ENCODE data around the gene KLRF2.

Gene KLRF2

GRCh38 chr12:9911708-9912107, 30.4 kb downstream of the KLRF2 start:
- no peak overlapping the region for H3K9ac ChIP-seq (ENCODE audit: low read length)
- peaks cover 36% of the 10 kb centered on the region for H3K9me3 ChIP-seq (ENCODE audit: control insufficient read depth, low read length)
- no peaks in the 10 kb centered on the region for H3K4me1 ChIP-seq (ENCODE audit: control insufficient read depth, insufficient read depth, low read length)
- H3K4me3 ChIP-seq (ENCODE audit: low read length), result no peak overlapping the region
- H3K27me3 ChIP-seq (replicated peaks; ENCODE audit: control insufficient read depth, insufficient read depth, low read length), result no peaks in the 10 kb centered on the region
- no peaks in the 10 kb centered on the region for H3K36me3 ChIP-seq (ENCODE audit: control insufficient read depth, insufficient read depth, low read length, severe bottlenecking)
- no peak for DNase-seq (ENCODE audit: low read depth)

- Histone ChIP-seq H3K9me3 (ENCODE audit: control insufficient read depth, low read length) (peaks cover 8% of the 10 kb centered on the region), H3K4me1 (ENCODE audit: control insufficient read depth, insufficient read depth, low read length) (no peaks in the 10 kb centered on the region), H3K36me3 (ENCODE audit: control insufficient read depth, insufficient read depth, low read length, severe bottlenecking) (no peaks in the 10 kb centered on the region), H3K9ac (ENCODE audit: low read length) (no peak overlapping the region), H3K27me3 (replicated peaks; ENCODE audit: control insufficient read depth, insufficient read depth, low read length) (no peaks in the 10 kb centered on the region), H3K4me3 (ENCODE audit: low read length) (no peak overlapping the region)
- DNase-seq (ENCODE audit: low read depth), result no peak
Observed at GRCh38 chr12:9919443-9919842, 38.2 kb downstream of the KLRF2 start.

DNA sequence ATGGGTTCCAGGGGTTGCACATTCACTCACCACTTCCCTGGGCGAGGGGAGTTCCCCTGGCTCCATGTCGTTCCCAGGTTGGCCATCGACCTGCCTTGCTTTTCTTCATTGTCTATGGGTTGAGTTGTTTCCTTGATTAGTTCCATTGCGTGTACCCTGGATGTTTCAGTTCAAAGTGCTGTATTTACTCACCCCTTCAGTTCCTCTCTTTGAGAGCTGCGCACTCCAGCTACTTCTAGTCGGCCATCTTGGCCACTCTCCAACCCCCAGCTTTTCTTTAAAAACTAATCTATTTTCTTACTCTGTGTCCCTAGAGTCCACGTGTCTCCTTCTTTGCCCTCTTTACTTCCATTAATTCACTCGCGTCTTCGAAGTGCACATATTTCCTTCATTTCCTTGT, 39.2 kb downstream of the KLRF2 start:
- no peak for DNase-seq (ENCODE audit: low read depth)
- H3K4me1 ChIP-seq (ENCODE audit: control insufficient read depth, insufficient read depth, low read length), result no peaks in the 10 kb centered on the region
- no peak overlapping the region for H3K4me3 ChIP-seq (ENCODE audit: low read length)
- H3K27me3 ChIP-seq (replicated peaks; ENCODE audit: control insufficient read depth, insufficient read depth, low read length), result no peaks in the 10 kb centered on the region
- H3K9me3 ChIP-seq (ENCODE audit: control insufficient read depth, low read length), result peaks cover 8% of the 10 kb centered on the region
- no peaks in the 10 kb centered on the region for H3K36me3 ChIP-seq (ENCODE audit: control insufficient read depth, insufficient read depth, low read length, severe bottlenecking)
- H3K9ac ChIP-seq (ENCODE audit: low read length), result no peak overlapping the region

DNA sequence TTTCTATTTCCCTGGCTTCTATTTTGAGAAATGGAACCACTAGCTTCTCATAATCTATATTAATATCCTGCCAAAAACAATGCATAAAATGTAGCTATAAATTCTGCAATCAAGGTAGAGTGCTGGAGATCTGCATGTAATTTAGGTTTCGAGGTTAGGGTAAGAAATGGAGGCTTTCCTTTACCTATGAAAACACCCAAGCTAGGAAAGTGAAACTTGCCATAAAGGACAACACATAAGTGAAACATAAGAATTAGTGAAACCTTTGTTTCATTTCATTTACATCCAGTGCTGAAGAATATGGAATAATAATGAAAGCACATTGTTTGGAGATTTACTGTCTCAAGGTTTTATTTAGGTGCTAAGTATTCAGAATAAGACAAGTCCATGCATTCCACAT, 41.1 kb downstream of the KLRF2 start:
- peaks cover 8% of the 10 kb centered on the region for H3K9me3 ChIP-seq (ENCODE audit: control insufficient read depth, low read length)
- H3K36me3 ChIP-seq (ENCODE audit: control insufficient read depth, insufficient read depth, low read length, severe bottlenecking), result no peaks in the 10 kb centered on the region
- no peak overlapping the region for H3K9ac ChIP-seq (ENCODE audit: low read length)
- DNase-seq (ENCODE audit: low read depth), result no peak
- no peak overlapping the region for H3K4me3 ChIP-seq (ENCODE audit: low read length)
- no peaks in the 10 kb centered on the region for H3K27me3 ChIP-seq (replicated peaks; ENCODE audit: control insufficient read depth, insufficient read depth, low read length)
- H3K4me1 ChIP-seq (ENCODE audit: control insufficient read depth, insufficient read depth, low read length), result no peaks in the 10 kb centered on the region

GRCh38 chr12:9925705-9926393, 44.6 kb downstream of the KLRF2 start:
- peak; percentile 74 for DNase-seq (ENCODE audit: low read depth)
- no peaks in the 10 kb centered on the region for H3K4me1 ChIP-seq (ENCODE audit: control insufficient read depth, insufficient read depth, low read length)

GRCh38 chr12:9926876-9927275, 45.6 kb downstream of the KLRF2 start:
- Histone ChIP-seq H3K9me3 (ENCODE audit: control insufficient read depth, low read length) (no peaks in the 10 kb centered on the region), H3K27me3 (replicated peaks; ENCODE audit: control insufficient read depth, insufficient read depth, low read length) (no peaks in the 10 kb centered on the region), H3K9ac (ENCODE audit: low read length) (no peak overlapping the region), H3K36me3 (ENCODE audit: control insufficient read depth, insufficient read depth, low read length, severe bottlenecking) (no peaks in the 10 kb centered on the region), H3K4me1 (ENCODE audit: control insufficient read depth, insufficient read depth, low read length) (no peaks in the 10 kb centered on the region), H3K4me3 (ENCODE audit: low read length) (no peak overlapping the region)
- DNase-seq (ENCODE audit: low read depth), result no peak

More at GRCh38 chr12:9925705-9926393, 44.6 kb downstream of the KLRF2 start:
- H3K9me3 ChIP-seq (ENCODE audit: control insufficient read depth, low read length), result no peaks in the 10 kb centered on the region
- no peak overlapping the region for H3K9ac ChIP-seq (ENCODE audit: low read length)
- no peaks in the 10 kb centered on the region for H3K36me3 ChIP-seq (ENCODE audit: control insufficient read depth, insufficient read depth, low read length, severe bottlenecking)
- H3K27me3 ChIP-seq (replicated peaks; ENCODE audit: control insufficient read depth, insufficient read depth, low read length), result no peaks in the 10 kb centered on the region
- peak overlapping the region; percentile 71 for H3K4me3 ChIP-seq (ENCODE audit: low read length)

GRCh38 chr12:9928607-9929006, 47.3 kb downstream of the KLRF2 start:
- no peak overlapping the region for H3K9ac ChIP-seq (ENCODE audit: low read length)
- H3K4me1 ChIP-seq (ENCODE audit: control insufficient read depth, insufficient read depth, low read length), result no peaks in the 10 kb centered on the region
- no peaks in the 10 kb centered on the region for H3K36me3 ChIP-seq (ENCODE audit: control insufficient read depth, insufficient read depth, low read length, severe bottlenecking)
- H3K9me3 ChIP-seq (ENCODE audit: control insufficient read depth, low read length), result no peaks in the 10 kb centered on the region
- DNase-seq (ENCODE audit: low read depth), result no peak
- no peaks in the 10 kb centered on the region for H3K27me3 ChIP-seq (replicated peaks; ENCODE audit: control insufficient read depth, insufficient read depth, low read length)
- H3K4me3 ChIP-seq (ENCODE audit: low read length), result no peak overlapping the region

GRCh38 chr12:9931245-9931644, 50.0 kb downstream of the KLRF2 start:
- Histone ChIP-seq H3K4me1 (ENCODE audit: control insufficient read depth, insufficient read depth, low read length) (peaks cover 2% of the 10 kb centered on the region), H3K9me3 (ENCODE audit: control insufficient read depth, low read length) (no peaks in the 10 kb centered on the region), H3K4me3 (ENCODE audit: low read length) (no peak overlapping the region), H3K36me3 (ENCODE audit: control insufficient read depth, insufficient read depth, low read length, severe bottlenecking) (no peaks in the 10 kb centered on the region), H3K27me3 (replicated peaks; ENCODE audit: control insufficient read depth, insufficient read depth, low read length) (no peaks in the 10 kb centered on the region), H3K9ac (ENCODE audit: low read length) (no peak overlapping the region)
- DNase-seq (ENCODE audit: low read depth), result no peak

GRCh38 chr12:9932270-9932669, 51.0 kb downstream of the KLRF2 start, which contains the start of gene CLEC2A:
Gene CLEC2A, minus strand, starts transcription at chr12:9932370. Its CDS starts 41 bp downstream, at chr12:9932329.
- peaks cover 2% of the 10 kb centered on the region for H3K4me1 ChIP-seq (ENCODE audit: control insufficient read depth, insufficient read depth, low read length)
- no peak for DNase-seq (ENCODE audit: low read depth)

GRCh38 chr12:9933958-9934357, 52.7 kb downstream of the KLRF2 start:
- peaks cover 2% of the 10 kb centered on the region for H3K4me1 ChIP-seq (ENCODE audit: control insufficient read depth, insufficient read depth, low read length)
- DNase-seq (ENCODE audit: low read depth), result no peak
- H3K36me3 ChIP-seq (ENCODE audit: control insufficient read depth, insufficient read depth, low read length, severe bottlenecking), result no peaks in the 10 kb centered on the region
- H3K27me3 ChIP-seq (replicated peaks; ENCODE audit: control insufficient read depth, insufficient read depth, low read length), result no peaks in the 10 kb centered on the region
- H3K9me3 ChIP-seq (ENCODE audit: control insufficient read depth, low read length), result no peaks in the 10 kb centered on the region
- no peak overlapping the region for H3K4me3 ChIP-seq (ENCODE audit: low read length)
- H3K9ac ChIP-seq (ENCODE audit: low read length), result no peak overlapping the region

More at GRCh38 chr12:9932270-9932669, 51.0 kb downstream of the KLRF2 start, which contains the start of gene CLEC2A:
- Histone ChIP-seq H3K9ac (ENCODE audit: low read length) (no peak within 1 kb of the TSS), H3K27me3 (replicated peaks; ENCODE audit: control insufficient read depth, insufficient read depth, low read length) (no peaks in the 10 kb centered on the region), H3K9me3 (ENCODE audit: control insufficient read depth, low read length) (no peaks in the 10 kb centered on the region), H3K4me3 (ENCODE audit: low read length) (no peak within 1 kb of the TSS), H3K36me3 (ENCODE audit: control insufficient read depth, insufficient read depth, low read length, severe bottlenecking) (no peaks in the 10 kb centered on the region)

GRCh38 chr12:9935026-9935425, 53.7 kb downstream of the KLRF2 start:
- Histone ChIP-seq H3K4me1 (ENCODE audit: control insufficient read depth, insufficient read depth, low read length) (peaks cover 2% of the 10 kb centered on the region), H3K9me3 (ENCODE audit: control insufficient read depth, low read length) (no peaks in the 10 kb centered on the region), H3K27me3 (replicated peaks; ENCODE audit: control insufficient read depth, insufficient read depth, low read length) (no peaks in the 10 kb centered on the region), H3K9ac (ENCODE audit: low read length) (no peak overlapping the region), H3K36me3 (ENCODE audit: control insufficient read depth, insufficient read depth, low read length, severe bottlenecking) (no peaks in the 10 kb centered on the region), H3K4me3 (ENCODE audit: low read length) (no peak overlapping the region)
- DNase-seq (ENCODE audit: low read depth), result no peak

GRCh38 chr12:9936591-9936990, 55.3 kb downstream of the KLRF2 start:
- Histone ChIP-seq H3K9me3 (ENCODE audit: control insufficient read depth, low read length) (no peaks in the 10 kb centered on the region), H3K4me1 (ENCODE audit: control insufficient read depth, insufficient read depth, low read length) (peaks cover 2% of the 10 kb centered on the region), H3K27me3 (replicated peaks; ENCODE audit: control insufficient read depth, insufficient read depth, low read length) (peaks cover 8% of the 10 kb centered on the region), H3K36me3 (ENCODE audit: control insufficient read depth, insufficient read depth, low read length, severe bottlenecking) (no peaks in the 10 kb centered on the region), H3K4me3 (ENCODE audit: low read length) (no peak overlapping the region), H3K9ac (ENCODE audit: low read length) (no peak overlapping the region)
- DNase-seq (ENCODE audit: low read depth), result no peak

Measured in adipocyte (in vitro differentiated cells).